Memory B cell (primary cell): Measurements from ENCODE around the gene ROM1.
"Not testable (repeated sequence)": the region's sequence is repeated elsewhere in the genome, so short reads cannot be mapped to it uniquely, and the experiment has no call there.

Experiments used
- ATAC-seq: fragments of 150-1000 bp; cut with Tn5 transposase; 2 replicates; pipeline ENCODE4 v1.10.0; 2021; ENCODE audit warnings: low read depth, mild to moderate bottlenecking, moderate library complexity
- DNase-seq, 2 donors: peaks; one replicate each; pipeline ENCODE4 v3.0.0; 2022; ENCODE audit warnings: low spot score in 2 of 2
- H3K27ac Mint-ChIP-seq: one replicate; pipeline ENCODE4 v1.8.0; 2022; ENCODE audit warnings: mild to moderate bottlenecking, moderate library complexity, mixed read lengths
- H3K27me3 Mint-ChIP-seq: one replicate; pipeline ENCODE4 v1.8.0; 2022; ENCODE audit warnings: mixed read lengths
- H3K36me3 Mint-ChIP-seq: one replicate; pipeline ENCODE4 v1.8.0; 2022; ENCODE audit warnings: mild to moderate bottlenecking, mixed read lengths
- H3K4me1 Mint-ChIP-seq: one replicate; pipeline ENCODE4 v1.8.0; 2022; ENCODE audit warnings: mixed read lengths
- H3K4me3 Mint-ChIP-seq: one replicate; pipeline ENCODE4 v1.8.0; 2022; ENCODE audit warnings: mild to moderate bottlenecking, moderate library complexity, mixed read lengths
- H3K9me3 Mint-ChIP-seq: one replicate; pipeline ENCODE4 v1.8.0; 2022; ENCODE audit warnings: mixed read lengths

ROM1 gene

GRCh38 chr11:62575837-62576236 lies 37.2 kb upstream of the ROM1 start:
- Mint-ChIP-seq H3K36me3 (peaks cover 35% of the 10 kb centered on the region), H3K4me1 (peaks cover 27% of the 10 kb centered on the region), H3K9me3 (no peaks in the 10 kb centered on the region), H3K4me3 (no peak overlapping the region), H3K27me3 (no peaks in the 10 kb centered on the region), H3K27ac (no peak overlapping the region)
- no peak for DNase-seq
- ATAC-seq = no peak

- DNase-seq = no peak
- Mint-ChIP-seq H3K9me3 (no peaks in the 10 kb centered on the region), H3K4me3 (no peak overlapping the region), H3K4me1 (peaks cover 20% of the 10 kb centered on the region), H3K36me3 (peaks cover 25% of the 10 kb centered on the region), H3K27me3 (no peaks in the 10 kb centered on the region), H3K27ac (peak overlapping the region; percentile 86)
- ATAC-seq = no peak
Observed at GRCh38 chr11:62577046-62577714, 35.9 kb upstream of the ROM1 start.

- no peaks in the 10 kb centered on the region for H3K27me3 Mint-ChIP-seq
- no peak for DNase-seq
- H3K9me3 Mint-ChIP-seq = no peaks in the 10 kb centered on the region
- H3K27ac Mint-ChIP-seq = no peak overlapping the region
- no peak overlapping the region for H3K4me3 Mint-ChIP-seq
- peaks cover 14% of the 10 kb centered on the region for H3K4me1 Mint-ChIP-seq
- ATAC-seq = no peak
- peaks cover 21% of the 10 kb centered on the region for H3K36me3 Mint-ChIP-seq
Observed at GRCh38 chr11:62578541-62578940, 34.5 kb upstream of the ROM1 start.

GRCh38 chr11:62579252-62579651 lies 33.8 kb upstream of the ROM1 start:
- Mint-ChIP-seq H3K4me1 (peaks cover 14% of the 10 kb centered on the region), H3K4me3 (no peak overlapping the region), H3K36me3 (peaks cover 21% of the 10 kb centered on the region), H3K9me3 (no peaks in the 10 kb centered on the region), H3K27ac (no peak overlapping the region), H3K27me3 (no peaks in the 10 kb centered on the region)
- ATAC-seq (no peak), DNase-seq (no peak)

- Mint-ChIP-seq H3K36me3 (peaks cover 21% of the 10 kb centered on the region), H3K9me3 (no peaks in the 10 kb centered on the region), H3K4me1 (peaks cover 6% of the 10 kb centered on the region), H3K27ac (no peak overlapping the region), H3K27me3 (no peaks in the 10 kb centered on the region), H3K4me3 (no peak overlapping the region)
- ATAC-seq (no peak), DNase-seq (no peak)
Observed at GRCh38 chr11:62580959-62581715, 31.9 kb upstream of the ROM1 start.

GRCh38 chr11:62581735-62582134 lies 31.3 kb upstream of the ROM1 start:
- H3K36me3 Mint-ChIP-seq = peaks cover 18% of the 10 kb centered on the region
- H3K9me3 Mint-ChIP-seq, H3K4me3 Mint-ChIP-seq, H3K27me3 Mint-ChIP-seq, ATAC-seq, H3K27ac Mint-ChIP-seq, DNase-seq, H3K4me1 Mint-ChIP-seq: not testable (repeated sequence)

GRCh38 chr11:62585356-62585755 lies 27.7 kb upstream of the ROM1 start:
- H3K36me3 Mint-ChIP-seq, ATAC-seq: not testable (repeated sequence)

GRCh38 chr11:62588966-62589637 lies 24.0 kb upstream of the ROM1 start:
- Mint-ChIP-seq H3K9me3 (no peaks in the 10 kb centered on the region), H3K27me3 (no peaks in the 10 kb centered on the region), H3K4me1 (peaks cover 19% of the 10 kb centered on the region), H3K4me3 (no peak overlapping the region), H3K36me3 (peaks cover 7% of the 10 kb centered on the region), H3K27ac (no peak overlapping the region)
- no peak for ATAC-seq
- no peak for DNase-seq

More at GRCh38 chr11:62585356-62585755, 27.7 kb upstream of the ROM1 start:
- H3K9me3 Mint-ChIP-seq, H3K27ac Mint-ChIP-seq, H3K4me3 Mint-ChIP-seq, H3K4me1 Mint-ChIP-seq, DNase-seq, H3K27me3 Mint-ChIP-seq: not testable (repeated sequence)

GRCh38 chr11:62591448-62592145 lies 21.5 kb upstream of the ROM1 start, which contains the start of gene TUT1:
TUT1 (minus strand) TSS chr11:62591523; CDS start chr11:62591485, 38 bp downstream.
- ATAC-seq = peak; percentile 86
- peaks cover 19% of the 10 kb centered on the region for H3K4me1 Mint-ChIP-seq
- peak within 1 kb of the TSS; percentile 93 for H3K27ac Mint-ChIP-seq
- peak; percentile 88 to 94 for DNase-seq
- no peaks in the 10 kb centered on the region for H3K9me3 Mint-ChIP-seq
- peak within 1 kb of the TSS; percentile 88 for H3K4me3 Mint-ChIP-seq
- peaks cover 20% of the 10 kb centered on the region for H3K36me3 Mint-ChIP-seq
- H3K27me3 Mint-ChIP-seq = no peaks in the 10 kb centered on the region

- Mint-ChIP-seq H3K27ac (peak overlapping the region; percentile 93), H3K4me1 (peaks cover 21% of the 10 kb centered on the region), H3K4me3 (peak overlapping the region; percentile 88), H3K36me3 (peaks cover 23% of the 10 kb centered on the region), H3K27me3 (no peaks in the 10 kb centered on the region), H3K9me3 (no peaks in the 10 kb centered on the region)
- no peak for ATAC-seq
- no peak for DNase-seq
Observed at GRCh38 chr11:62592146-62592815, 20.8 kb upstream of the ROM1 start.

GRCh38 chr11:62592989-62593421 lies 20.1 kb upstream of the ROM1 start:
- no peaks in the 10 kb centered on the region for H3K9me3 Mint-ChIP-seq
- no peak for DNase-seq
- peaks cover 25% of the 10 kb centered on the region for H3K4me1 Mint-ChIP-seq
- no peak for ATAC-seq
- H3K27ac Mint-ChIP-seq = no peak overlapping the region
- peaks cover 30% of the 10 kb centered on the region for H3K36me3 Mint-ChIP-seq
- no peak overlapping the region for H3K4me3 Mint-ChIP-seq
- no peaks in the 10 kb centered on the region for H3K27me3 Mint-ChIP-seq

- no peaks in the 10 kb centered on the region for H3K9me3 Mint-ChIP-seq
- H3K4me3 Mint-ChIP-seq = peak overlapping the region; percentile 59
Observed at GRCh38 chr11:62593434-62594044, 19.5 kb upstream of the ROM1 start.

GRCh38 chr11:62595124-62595523 lies 17.9 kb upstream of the ROM1 start:
- Mint-ChIP-seq H3K4me3 (no peak overlapping the region), H3K27ac (no peak overlapping the region), H3K27me3 (no peaks in the 10 kb centered on the region), H3K9me3 (no peaks in the 10 kb centered on the region), H3K4me1 (peaks cover 43% of the 10 kb centered on the region), H3K36me3 (peaks cover 44% of the 10 kb centered on the region)
- no peak for DNase-seq
- no peak for ATAC-seq

More at GRCh38 chr11:62593434-62594044, 19.5 kb upstream of the ROM1 start:
- no peaks in the 10 kb centered on the region for H3K27me3 Mint-ChIP-seq
- ATAC-seq (no peak), DNase-seq (peak; percentile 52 to 54)
- H3K4me1 Mint-ChIP-seq = peaks cover 30% of the 10 kb centered on the region
- no peak overlapping the region for H3K27ac Mint-ChIP-seq
- H3K36me3 Mint-ChIP-seq = peaks cover 34% of the 10 kb centered on the region
